Measurements from ENCODE around the gene TMEM140. TPM values are rescaled to one million over a fixed set of nuclear protein-coding genes. Genes with fewer than 3 reads are reported as not detected.

Gene TMEM140
- total RNA-seq, 4 donors from 2014 or later, result 4.8 to 36.3 (median 28.9) TPM

GRCh38 chr7:135162382-135163001 is 14.6 kb downstream of the TMEM140 start:
- no peak for DNase-seq
- intact Hi-C loops (cut with DNase I; ENCODE audit: low total_unique reads) (loop anchor here (10.0 kb wide), 1 partner anchor 478 kb away; no protein-coding TSS in a partner anchor), in situ Hi-C loops (cut with MboI; ENCODE audit: low pct_ligation_motif_present in 1 of 4, low pct_unique_long_range_greater_than_20kb in 1 of 4, low sequenced_read_pairs in 3 of 4) (loop anchor here in 3 of 4 donors (10.0 to 25.0 kb wide), 3 partner anchors 168 to 500 kb away; no protein-coding TSS in a partner anchor)
- Histone ChIP-seq H3K9me3 (no peaks in the 10 kb centered on the region), H3K4me1 (peaks cover 12 to 39% (median 18%) of the 10 kb centered on the region in 4 donors), H3K27me3 (no peaks in the 10 kb centered on the region), H3K27ac (no peak overlapping the region), H3K4me3 (no peak overlapping the region), H3K36me3 (peaks cover 0 to 12% (median 0%) of the 10 kb centered on the region in 4 donors)
- TF ChIP-seq EP300 (IDR thresholded peaks at IDR 0.05; ENCODE audit: low read depth) (no peak), POLR2A (IDR thresholded peaks at IDR 0.05) (no peak), CTCF (IDR thresholded peaks at IDR 0.05) (no peak), POLR2AphosphoS5 (IDR thresholded peaks at IDR 0.05) (no peak)
- 98 to 100% methylated on average over 1 to 2 of the region's 2 CpGs for WGBS, 2 donors (ENCODE audit: low coverage in 1 of 2)

GRCh38 chr7:135164357-135165061 is 16.6 kb downstream of the TMEM140 start:
- WGBS, 2 donors (ENCODE audit: low coverage in 1 of 2), result 86% methylated on average over 18 of the region's 18 CpGs; no CpG with 5 or more reads in 1 of the 2 donors
- no peak overlapping the region for H3K27ac ChIP-seq
- intact Hi-C loops (cut with DNase I; ENCODE audit: low total_unique reads) (loop anchor here (10.0 kb wide), 1 partner anchor 480 kb away; no protein-coding TSS in a partner anchor), in situ Hi-C loops (cut with MboI; ENCODE audit: low pct_ligation_motif_present in 1 of 4, low pct_unique_long_range_greater_than_20kb in 1 of 4, low sequenced_read_pairs in 3 of 4) (loop anchor here in 3 of 4 donors (10.0 to 25.0 kb wide), 3 partner anchors 170 to 502 kb away; no protein-coding TSS in a partner anchor)
- TF ChIP-seq POLR2A (IDR thresholded peaks at IDR 0.05) (no peak), EP300 (IDR thresholded peaks at IDR 0.05; ENCODE audit: low read depth) (no peak), CTCF (IDR thresholded peaks at IDR 0.05) (no peak), POLR2AphosphoS5 (IDR thresholded peaks at IDR 0.05) (no peak)
- H3K4me1 ChIP-seq, result peaks cover 23 to 50% (median 30%) of the 10 kb centered on the region in 4 donors
- H3K27me3 ChIP-seq, result no peaks in the 10 kb centered on the region
- no peaks in the 10 kb centered on the region for H3K9me3 ChIP-seq
- no peak for DNase-seq
- peaks cover 0 to 12% (median 0%) of the 10 kb centered on the region in 4 donors for H3K36me3 ChIP-seq
- no peak overlapping the region for H3K4me3 ChIP-seq

- 72% methylated on average over 4 of the region's 4 CpGs; no CpG with 5 or more reads in 1 of the 2 donors for WGBS, 2 donors (ENCODE audit: low coverage in 1 of 2)
- intact Hi-C loops (cut with DNase I; ENCODE audit: low total_unique reads) (loop anchor here (10.0 kb wide), 1 partner anchor 481 kb away; no protein-coding TSS in a partner anchor), in situ Hi-C loops (cut with MboI; ENCODE audit: low pct_ligation_motif_present in 1 of 4, low pct_unique_long_range_greater_than_20kb in 1 of 4, low sequenced_read_pairs in 3 of 4) (loop anchor here in 3 of 4 donors (10.0 to 25.0 kb wide), 3 partner anchors 171 to 504 kb away; no protein-coding TSS in a partner anchor)
- Histone ChIP-seq H3K36me3 (peaks cover 0 to 12% (median 0%) of the 10 kb centered on the region in 4 donors), H3K4me1 (peaks cover 13 to 41% (median 28%) of the 10 kb centered on the region in 4 donors), H3K4me3 (no peak overlapping the region), H3K9me3 (no peaks in the 10 kb centered on the region), H3K27me3 (no peaks in the 10 kb centered on the region), H3K27ac (peak overlapping the region in 3 of 4 donors; percentile 23 to 97 (median 24))
- DNase-seq, result no peak
- TF ChIP-seq POLR2A (IDR thresholded peaks at IDR 0.05) (no peak), POLR2AphosphoS5 (IDR thresholded peaks at IDR 0.05) (no peak), EP300 (IDR thresholded peaks at IDR 0.05; ENCODE audit: low read depth) (no peak), CTCF (IDR thresholded peaks at IDR 0.05) (no peak)
Observed at GRCh38 chr7:135165862-135166261, 18.0 kb downstream of the TMEM140 start.
